Activated CD8-positive, alpha-beta memory T cell treated with anti-CD3 and anti-CD28 coated beads for 1 hour (primary cell): Measurements from ENCODE around the gene GFOD1.

ENCODE experiments used
- DNase-seq, 2 donors: peaks; one replicate each; pipeline ENCODE4 v3.0.0-alpha.2; 2020; ENCODE audit warnings: low read depth in 1 of 2; ENCODE audit errors: extremely low read depth in 1 of 2

GFOD1 gene, protein sequence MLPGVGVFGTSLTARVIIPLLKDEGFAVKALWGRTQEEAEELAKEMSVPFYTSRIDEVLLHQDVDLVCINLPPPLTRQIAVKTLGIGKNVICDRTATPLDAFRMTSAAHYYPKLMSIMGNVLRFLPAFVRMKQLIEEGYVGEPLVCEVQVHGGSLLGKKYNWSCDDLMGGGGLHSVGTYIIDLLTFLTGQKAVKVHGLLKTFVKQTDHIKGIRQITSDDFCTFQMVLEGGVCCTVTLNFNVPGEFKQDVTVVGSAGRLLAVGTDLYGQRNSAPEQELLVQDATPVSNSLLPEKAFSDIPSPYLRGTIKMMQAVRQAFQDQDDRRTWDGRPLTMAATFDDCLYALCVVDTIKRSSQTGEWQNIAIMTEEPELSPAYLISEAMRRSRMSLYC

DNA sequence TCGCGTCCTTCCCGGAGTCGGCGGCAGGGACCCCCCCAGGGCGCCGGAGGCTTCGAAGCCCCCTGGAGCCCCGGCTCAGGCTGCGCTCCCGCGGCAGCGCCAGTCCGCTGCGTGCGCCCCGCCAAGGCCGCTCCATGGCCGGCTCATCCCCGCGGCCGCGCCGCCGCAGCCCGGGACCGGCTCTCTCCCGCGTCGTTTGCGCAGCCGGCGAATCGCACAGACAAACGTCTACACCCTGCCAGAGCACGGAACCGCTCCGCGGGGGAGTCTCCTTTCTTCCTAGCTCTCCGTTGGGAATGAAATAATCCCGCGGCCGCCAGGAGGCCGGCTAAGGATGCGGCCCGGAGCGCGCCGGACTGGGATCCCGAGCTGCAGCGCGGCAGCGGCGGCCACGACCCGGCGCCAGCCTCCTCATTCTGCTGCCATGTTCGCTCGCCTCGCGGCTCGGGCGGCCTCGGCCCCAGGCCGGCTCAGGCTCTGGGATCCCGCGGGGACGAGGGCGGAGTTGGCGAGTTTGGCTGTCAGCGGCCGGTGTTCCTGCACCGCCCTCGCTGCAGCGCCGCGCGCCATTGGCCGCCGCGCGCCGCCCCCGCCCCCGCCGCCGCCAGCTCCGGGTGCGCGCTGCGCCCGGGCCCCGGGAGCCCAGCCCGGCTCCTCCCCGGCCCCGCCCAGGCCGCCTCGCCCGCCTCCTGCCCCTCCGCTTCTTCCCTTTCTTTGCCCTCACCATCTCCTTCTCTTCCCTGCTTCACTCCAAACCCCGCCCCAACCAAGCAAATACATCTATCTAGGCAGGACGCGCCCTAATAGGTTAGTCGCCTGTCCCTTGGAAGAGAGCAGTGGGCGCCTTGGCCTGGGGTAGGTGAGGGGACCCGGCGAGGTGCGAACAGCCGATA is at the start of gene GFOD1:
GFOD1 (minus strand) TSS at position 479 of the 893 bp plus-strand sequence. CDS start 710 bp downstream, outside the sequence.
- peak in 1 of 2 donors; percentile 55 for DNase-seq

DNA sequence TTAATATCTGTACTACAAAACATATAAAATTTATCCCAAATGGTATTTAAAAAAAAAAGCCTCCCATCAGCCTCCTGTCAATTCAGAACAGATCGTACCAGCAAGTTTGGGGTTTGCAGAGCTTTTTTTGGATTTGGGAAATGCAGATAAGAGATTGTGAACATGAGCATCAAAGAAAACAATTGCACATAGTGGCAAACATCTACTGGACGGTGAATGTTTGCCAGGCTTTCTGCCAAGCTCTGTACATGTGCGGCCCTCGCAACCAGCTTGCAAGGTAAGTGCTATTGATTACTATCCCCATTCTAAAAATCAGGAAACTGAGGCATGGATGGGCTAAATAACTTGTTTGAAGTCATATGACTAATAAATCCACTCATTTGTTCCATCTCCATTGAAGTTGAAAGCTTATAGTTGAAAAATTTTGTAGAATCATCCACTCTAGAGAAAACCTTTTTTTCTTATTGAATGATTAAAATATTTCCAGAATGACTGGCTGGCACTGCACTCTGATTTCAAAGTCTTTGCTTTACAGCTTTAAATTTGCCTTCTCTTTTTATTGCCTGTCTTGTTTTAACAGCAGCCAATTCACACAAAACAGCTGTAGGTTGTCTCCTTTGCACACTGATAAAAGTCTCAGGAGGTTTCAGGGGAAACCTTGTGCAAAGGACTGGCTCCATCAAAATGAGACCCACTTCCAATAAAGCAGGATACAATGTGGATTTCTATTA is 49.6 kb upstream of the GFOD1 start:
- no peak for DNase-seq

DNA sequence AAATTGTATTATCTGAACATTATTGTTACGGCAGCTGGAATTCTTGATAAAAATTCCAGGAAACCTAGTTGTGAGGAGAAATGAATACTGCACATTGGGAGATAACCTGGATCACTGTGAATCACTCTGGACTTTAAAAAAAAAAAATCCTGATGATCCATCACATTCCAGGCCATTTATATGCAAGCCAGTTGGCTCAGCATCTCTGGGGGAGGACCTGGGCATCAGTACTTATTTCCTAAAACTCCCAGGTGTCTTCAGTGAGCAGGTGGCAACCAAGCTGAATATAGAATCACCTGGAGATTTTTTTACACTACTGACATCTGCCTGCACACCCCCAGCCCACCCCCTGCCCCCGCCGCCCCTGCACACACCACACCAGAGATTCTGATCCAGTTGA is 47.9 kb upstream of the GFOD1 start:
- DNase-seq: no peak

DNA sequence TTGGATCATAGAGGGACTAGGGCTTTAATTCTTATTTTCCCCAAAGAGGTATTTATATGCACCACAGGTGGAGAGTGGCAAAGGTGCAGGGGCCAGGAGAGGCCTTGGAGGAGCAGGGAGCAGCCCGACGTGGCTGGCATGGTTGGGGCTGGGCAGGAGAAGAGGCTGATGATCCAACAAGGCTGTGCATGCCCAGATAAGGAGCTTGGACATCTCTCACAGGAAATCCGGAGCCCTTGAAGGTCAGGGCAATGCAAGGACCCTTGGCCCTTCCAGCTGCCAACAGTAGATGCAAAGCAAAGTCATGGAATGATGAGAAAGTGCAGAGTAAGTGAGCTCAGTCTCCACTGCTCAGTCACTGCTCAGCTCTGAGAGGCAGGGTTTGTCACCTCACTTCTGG is 47.1 kb upstream of the GFOD1 start:
- DNase-seq: no peak

DNA sequence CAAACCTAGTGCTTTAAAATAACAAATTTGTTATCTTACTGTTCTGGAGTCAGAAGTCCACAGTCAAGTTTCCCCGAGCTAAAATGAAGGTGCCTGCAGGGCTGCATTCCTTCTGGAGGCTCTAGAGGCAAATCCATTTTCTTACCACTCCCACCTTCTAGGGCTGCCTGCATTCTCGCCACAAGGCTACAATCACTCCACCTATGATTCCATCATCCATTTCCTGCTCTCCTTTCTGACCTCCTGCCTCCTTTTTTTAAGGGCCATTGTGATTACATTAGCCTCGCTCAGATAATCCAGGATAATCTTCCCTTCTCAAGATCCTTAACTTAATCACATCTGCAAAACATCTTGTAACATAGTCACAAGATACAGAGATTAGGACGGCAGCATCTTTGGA is 44.6 kb upstream of the GFOD1 start:
- DNase-seq: no peak

DNA sequence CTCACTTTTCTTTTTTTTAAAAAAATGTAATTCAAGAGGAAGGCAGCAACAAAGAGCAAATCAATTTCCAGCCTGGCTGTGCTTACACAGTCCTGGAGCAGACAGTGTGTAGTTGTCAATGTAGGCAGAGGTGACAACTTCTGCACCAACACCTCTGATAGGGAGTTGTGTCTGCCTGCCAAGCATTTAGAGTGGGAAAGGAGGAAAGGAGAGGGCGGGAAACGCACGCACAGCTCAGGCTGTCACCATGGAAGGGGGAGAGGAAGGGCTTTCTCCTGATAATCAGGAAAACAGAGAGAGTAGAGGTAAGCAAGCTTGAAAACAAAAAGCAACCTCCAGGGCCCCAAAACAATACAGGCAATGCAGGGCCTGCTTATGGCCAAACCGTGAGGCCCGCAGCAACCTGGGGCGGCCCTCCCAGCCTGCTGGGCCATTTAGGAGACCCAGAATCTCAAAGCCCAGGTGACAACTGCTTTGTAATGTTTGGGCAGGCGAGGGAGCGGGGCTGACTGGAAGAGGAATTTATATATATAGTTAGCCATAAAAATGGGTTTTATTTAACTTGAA is 41.5 kb upstream of the GFOD1 start:
- DNase-seq: no peak

DNA sequence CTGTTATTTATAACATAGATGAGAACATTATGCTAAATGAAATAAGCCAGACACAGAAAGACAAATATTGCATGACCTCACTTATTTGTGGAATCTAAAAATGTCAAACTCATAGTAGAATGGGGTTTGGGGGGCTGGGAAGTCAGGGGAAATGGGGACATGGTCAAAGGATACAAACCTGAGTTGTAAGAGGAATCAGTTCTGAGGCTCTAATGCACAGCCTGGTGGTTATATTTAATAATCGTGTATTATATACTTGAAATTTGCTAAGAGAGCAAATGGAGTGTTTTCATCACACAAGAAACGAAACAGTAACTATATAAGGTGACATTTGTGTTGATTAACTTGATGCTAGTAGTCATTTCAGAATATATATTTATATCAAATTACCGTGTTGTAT is 40.8 kb upstream of the GFOD1 start:
- DNase-seq: no peak

DNA sequence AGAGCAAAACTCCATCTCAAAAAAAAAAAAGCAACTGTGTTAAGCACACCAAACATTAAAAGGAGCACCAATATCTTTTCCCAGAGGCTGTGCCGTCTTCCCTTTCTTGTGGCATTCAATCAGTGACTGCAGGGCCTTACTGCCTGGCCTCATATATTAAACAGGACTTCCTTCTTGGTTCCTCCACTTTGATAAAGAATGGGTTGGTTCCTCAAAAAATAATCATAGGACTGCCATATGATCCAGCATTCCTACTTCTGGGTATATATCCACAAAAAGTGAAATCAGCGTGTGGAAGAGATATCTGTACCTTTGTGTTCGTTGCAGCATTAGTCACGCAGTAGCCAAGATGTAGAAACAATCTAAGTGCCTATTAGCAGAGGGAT is 40.3 kb upstream of the GFOD1 start:
- no peak for DNase-seq

DNA sequence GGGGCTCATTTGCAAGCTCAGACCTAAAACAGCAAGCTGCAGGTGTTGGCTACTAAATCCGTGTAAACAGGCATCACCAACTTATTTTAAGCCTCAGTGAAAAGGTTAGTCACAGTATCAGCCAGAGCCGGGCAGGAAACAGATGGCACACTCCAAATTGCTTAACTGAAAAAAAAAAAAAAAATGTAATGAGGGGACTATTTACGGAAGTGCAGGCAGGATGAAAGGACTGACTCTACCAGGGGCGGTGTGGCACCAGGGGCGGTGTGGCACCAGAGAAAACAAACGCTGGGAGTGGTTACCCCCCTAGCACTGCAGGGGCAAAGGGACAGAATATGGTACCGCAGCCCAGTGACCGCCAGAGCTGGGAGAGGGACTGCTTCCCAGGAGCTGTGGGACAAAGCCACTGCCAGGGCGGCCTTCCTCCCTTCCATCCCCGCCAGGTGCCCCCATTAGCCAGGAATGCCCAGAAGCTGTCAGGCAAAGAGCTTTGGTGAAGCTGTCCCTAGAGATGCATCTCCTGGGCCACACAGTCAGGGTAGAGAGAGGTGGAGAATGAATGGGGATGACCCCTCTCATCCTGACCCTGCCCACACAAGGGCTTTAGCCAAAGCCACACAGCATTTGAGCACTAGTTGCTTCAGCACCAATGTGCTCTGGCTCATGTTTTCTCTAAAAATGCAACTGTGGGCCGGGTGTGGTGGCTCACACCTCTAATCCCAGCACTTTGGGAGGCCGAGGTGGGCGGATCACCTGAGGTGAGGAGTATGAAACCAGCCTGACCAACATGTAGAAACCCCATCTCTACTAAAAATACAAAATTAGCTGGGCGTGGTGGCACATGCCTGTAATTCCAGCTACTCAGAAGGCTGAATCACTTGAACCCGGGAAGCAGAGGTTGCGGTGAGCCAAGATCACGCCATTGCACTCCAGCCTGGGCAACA is 39.6 kb upstream of the GFOD1 start:
- DNase-seq: peak in 1 of 2 donors; percentile 1

DNA sequence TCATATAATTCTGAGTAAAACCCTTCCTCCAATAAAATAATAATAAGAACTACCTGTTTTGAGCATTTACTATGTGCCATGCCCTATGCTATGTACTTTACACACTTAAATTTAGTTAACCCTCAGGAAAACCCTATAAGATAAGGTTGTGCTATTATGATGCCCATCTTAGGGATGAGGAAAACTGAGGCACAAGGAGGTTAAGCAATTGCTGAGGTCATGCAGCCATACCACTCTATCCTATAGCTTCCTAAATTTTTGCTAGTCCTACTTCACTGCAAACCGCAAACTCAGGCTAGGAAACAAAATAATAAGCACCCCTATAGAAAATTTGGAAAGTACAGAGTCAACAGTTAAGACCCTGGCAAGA is 38.9 kb upstream of the GFOD1 start:
- DNase-seq: no peak

DNA sequence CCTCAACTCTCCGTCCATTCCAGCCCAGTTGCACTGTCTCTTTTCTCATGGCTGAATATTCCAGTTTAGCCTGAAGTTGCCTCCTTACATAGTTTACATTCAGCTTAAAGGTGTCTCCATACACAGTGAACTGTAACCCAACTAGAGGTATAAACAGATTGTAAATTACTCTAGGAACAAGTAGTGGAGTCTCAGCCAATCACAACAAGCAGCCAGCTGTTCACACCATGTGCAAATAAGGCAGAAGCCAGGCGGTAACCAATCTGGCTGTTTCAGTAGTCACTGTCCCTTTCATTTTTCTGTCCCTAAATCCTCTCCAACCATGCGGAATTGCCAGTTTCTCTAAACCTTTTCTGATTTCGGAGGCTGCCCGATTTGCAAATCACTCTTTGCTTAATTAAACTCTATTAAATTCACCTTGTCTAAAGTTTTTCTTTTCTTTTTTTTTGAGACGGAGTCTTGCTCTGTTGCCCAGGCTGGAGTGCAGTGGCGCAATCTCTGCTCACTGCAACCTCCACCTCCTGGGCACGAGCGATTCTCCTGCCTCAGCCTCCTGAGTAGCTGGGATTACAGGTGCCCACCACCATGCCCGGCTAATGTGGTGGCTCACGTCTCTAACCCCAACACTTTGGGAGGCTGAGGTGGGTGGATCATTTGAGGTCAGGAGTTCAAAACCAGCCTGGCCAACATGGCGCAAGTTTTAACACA is 37.6 kb upstream of the GFOD1 start:
- DNase-seq: no peak

DNA sequence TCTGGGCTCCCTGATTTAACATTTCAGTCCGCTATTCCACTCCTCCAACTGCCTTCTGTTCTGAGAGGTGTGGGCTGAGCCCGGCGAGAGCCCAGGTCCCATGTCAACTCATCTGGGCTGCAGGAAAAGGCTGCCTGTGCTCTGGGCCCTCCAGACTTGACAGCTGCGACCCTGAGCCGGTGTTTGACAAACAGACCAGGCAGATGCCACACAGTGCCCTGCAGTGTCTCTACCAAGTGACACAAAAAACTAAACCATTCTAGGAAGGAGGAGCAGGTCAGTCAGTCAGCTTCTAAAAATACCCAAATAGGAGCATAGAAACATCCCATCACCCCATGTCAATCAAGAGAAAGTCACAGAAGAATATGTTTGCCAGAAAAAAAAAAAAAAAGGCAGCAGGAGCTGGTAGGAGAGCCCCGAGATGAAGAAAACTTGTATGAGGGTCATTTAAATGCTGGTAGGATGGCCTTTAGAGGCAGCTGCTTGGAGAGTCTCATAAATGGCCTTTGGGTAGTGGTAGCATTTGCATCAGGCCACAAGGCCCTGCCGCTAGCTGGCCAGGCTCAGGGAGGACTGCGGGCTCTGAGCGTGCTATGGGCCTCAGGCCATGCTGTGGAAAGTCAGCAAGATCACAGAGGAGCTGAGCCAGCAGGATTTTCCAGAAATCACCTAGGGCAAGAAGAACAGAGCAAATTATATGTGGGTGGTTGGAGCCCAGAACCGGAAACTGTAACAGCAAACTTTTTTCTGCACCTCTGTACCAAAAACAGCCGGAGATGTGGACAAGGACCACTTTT is 36.6 kb upstream of the GFOD1 start:
- no peak for DNase-seq

DNA sequence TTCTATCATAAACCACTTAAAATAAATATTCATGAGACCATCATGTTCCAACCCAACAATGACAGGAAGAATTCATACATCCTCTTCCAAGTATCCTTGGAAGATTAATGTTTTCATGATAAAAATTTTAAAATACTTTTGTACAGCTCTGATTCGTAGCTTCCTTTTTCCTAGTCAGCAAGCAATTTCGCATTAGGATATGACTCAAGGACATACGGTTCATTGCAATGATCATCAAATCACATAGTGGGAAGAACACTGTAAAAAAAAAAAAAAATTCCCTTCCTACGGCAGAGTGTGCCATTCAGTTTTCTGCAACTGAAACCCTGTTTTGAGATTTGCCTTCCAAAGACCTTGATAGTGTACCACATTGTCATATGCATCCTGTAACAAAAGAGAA is 35.3 kb upstream of the GFOD1 start:
- DNase-seq: no peak

DNA sequence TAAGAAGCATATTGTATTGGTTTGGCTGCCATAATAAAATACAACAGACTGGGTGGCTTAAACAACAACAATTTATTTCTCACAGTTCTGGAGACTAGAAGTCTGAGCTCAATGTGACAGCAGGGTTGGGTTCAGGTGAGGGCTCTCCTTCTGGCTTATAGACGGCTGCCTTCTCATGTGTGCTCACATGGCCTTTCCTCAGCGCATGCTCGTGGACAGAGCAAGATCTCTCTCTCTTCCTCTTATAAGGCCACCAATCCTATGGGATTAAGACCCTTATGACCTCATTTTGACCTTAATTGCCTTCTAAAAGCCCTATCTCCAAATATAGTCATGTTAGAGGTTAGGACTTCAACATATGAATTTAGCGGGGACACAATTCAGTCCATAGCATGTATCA is 32.4 kb upstream of the GFOD1 start:
- no peak for DNase-seq

DNA sequence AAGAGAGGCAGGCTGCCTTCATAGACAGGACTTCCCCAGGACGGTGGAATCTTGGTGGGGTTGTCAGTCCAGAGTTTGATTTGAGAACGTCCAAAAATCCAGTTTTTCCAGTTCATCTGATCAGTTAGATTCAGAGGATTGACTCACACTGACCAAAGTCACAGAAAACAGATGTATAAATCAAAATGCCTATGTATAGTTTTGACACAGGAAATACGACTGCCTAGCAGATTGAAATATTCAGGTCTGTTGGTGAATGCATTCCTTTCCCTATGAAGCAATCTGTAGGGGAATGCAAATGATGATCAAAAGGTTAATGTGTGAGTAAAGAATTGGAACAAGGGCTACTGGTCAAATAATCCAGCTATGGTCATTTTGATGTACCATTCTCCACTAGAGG is 29.7 kb upstream of the GFOD1 start:
- DNase-seq: no peak

DNA sequence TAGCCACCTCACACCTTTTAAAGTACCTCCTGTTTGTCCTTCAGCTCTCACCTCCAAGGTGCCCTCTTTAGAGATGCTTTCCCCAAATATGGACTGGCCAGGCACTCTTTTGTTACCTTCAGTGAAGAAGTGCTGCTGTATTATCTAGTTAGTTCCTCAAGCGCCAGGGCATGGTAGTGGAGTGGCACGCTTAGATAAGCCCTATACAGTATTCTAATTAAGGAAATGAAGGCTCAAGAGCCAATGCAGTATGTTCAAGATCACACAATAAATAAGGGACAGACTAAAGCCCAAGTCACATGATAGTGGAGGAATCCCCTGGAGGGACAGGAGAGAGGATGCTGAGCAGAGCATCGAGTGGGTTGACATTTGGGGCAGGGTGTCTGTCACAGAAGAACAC is 28.5 kb upstream of the GFOD1 start:
- no peak for DNase-seq

DNA sequence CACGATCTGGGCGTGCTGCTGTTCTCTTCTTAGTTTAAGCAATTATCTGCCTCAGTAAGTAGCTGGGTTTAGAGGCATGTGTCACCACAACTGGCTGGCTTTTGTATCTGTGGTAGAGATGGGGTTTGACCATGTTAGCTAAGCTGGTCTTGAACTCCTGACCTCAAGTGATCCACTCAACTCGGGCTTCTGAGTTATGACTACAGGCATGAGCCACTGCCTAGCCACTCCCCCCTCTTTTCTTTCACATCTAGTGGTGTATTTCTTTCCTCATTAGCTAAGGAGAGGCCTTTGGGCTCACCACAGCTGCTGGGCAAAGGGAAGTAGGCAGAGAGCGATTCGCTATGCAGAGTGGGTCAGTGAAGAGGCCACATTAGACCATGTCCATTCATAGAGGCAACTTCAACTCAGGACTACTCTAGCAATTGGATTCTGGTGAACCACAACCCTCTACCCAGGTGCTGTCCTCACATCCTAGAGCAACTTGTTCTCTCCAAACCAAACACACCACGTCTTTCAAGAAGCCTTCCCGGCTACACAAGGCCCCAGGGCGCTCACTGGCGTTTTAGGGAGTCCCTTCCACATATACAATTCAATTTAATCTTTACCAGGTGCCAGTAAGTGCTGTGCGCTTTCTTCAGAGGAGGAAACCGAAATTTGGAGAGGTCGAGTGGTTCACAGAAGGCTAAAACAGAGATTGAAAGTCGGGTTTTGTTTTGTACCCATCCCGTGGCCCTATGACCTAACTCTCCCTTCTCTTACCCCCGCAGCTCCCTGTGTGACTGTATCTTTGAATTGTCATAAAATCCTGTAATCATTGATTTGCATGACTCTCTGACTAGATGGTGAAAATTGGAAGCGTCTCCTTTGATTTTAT is 26.5 kb upstream of the GFOD1 start:
- no peak for DNase-seq

DNA sequence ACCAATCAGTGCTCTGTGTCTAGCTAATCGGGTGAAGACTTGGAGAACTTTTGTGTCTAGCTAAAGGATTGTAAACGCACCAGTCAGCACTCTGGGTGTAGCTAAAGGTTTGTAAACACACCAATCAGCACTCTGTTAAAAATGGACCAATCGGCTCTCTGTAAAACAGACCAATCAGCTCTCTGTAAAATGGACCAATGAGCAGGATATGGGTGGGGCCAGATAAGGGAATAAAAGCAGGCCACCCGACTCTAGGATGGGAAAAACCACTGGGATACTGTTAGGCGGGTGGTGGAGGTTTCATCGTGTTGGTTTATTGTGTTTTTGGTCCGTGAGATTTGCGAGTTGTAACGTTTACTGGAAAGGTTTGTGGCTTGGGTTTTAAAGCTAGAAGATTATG is 25.5 kb upstream of the GFOD1 start:
- no peak for DNase-seq
